ENCODE data around the gene FILIP1L.

The FILIP1L gene

GRCh38 chr3:99949956-99950670 is 164.2 kb downstream of the FILIP1L start:
- no peak for DNase-seq

- no peak for DNase-seq
Observed at GRCh38 chr3:99948467-99949089, 165.7 kb downstream of the FILIP1L start.

- DNase-seq: no peak
Observed at GRCh38 chr3:99947356-99947755, 166.9 kb downstream of the FILIP1L start.

- no peak for DNase-seq
Observed at GRCh38 chr3:99945328-99945995, 168.8 kb downstream of the FILIP1L start.

- no peak for DNase-seq
Observed at GRCh38 chr3:99943931-99944761, 170.2 kb downstream of the FILIP1L start.

GRCh38 chr3:99941211-99941610 is 173.1 kb downstream of the FILIP1L start:
- no peak for DNase-seq

- no peak for DNase-seq
Observed at GRCh38 chr3:99940350-99940749, 174.0 kb downstream of the FILIP1L start.

- no peak for DNase-seq
Observed at GRCh38 chr3:99939876-99940275, 174.4 kb downstream of the FILIP1L start.

GRCh38 chr3:99938270-99938911 is 175.9 kb downstream of the FILIP1L start:
- no peak for DNase-seq

GRCh38 chr3:99934975-99935797 is 179.1 kb downstream of the FILIP1L start:
- DNase-seq: no peak

GRCh38 chr3:99933971-99934750 is 180.1 kb downstream of the FILIP1L start:
- no peak for DNase-seq

- no peak for DNase-seq
Observed at GRCh38 chr3:99931059-99931458, 183.2 kb downstream of the FILIP1L start.

GRCh38 chr3:99929745-99930139 is 184.6 kb downstream of the FILIP1L start:
- DNase-seq: no peak

- DNase-seq: no peak
Observed at GRCh38 chr3:99928771-99929744, 185.2 kb downstream of the FILIP1L start.

GRCh38 chr3:99927671-99928457 is 186.4 kb downstream of the FILIP1L start:
- DNase-seq: no peak

GRCh38 chr3:99925584-99926230 is 188.6 kb downstream of the FILIP1L start:
- no peak for DNase-seq

GRCh38 chr3:99923873-99924272 is 190.4 kb downstream of the FILIP1L start:
- no peak for DNase-seq

GRCh38 chr3:99921986-99922385 is 192.3 kb downstream of the FILIP1L start:
- DNase-seq: no peak

All from suppressor macrophage (primary cell).